CD14-positive monocyte (primary cell): ENCODE results near the gene PIGL. TPM values are rescaled to one million over a fixed set of nuclear protein-coding genes. Genes with fewer than 3 reads are reported as not detected.

Experiments used
- DNase-seq, 3 donors: peaks; one replicate each; pipeline ENCODE4 v3.0.0-alpha.2; 2011 to 2022
- H2AFZ ChIP-seq: 2 replicates; pipeline ENCODE4 v1.6.0; 2012; ENCODE audit warnings: mild to moderate bottlenecking, low read depth, low read length, inconsistent platforms; ENCODE audit not compliant: insufficient read depth, poor library complexity, severe bottlenecking
- H3K27ac ChIP-seq, 2 donors: 1 replicate in 1 of 2; 2 replicates in 1 of 2; pipeline ENCODE4 v1.5.1; 2012 to 2013; ENCODE audit warnings: low read length in 2 of 2, control low read depth in 1 of 2, inconsistent platforms in 1 of 2, low read depth in 1 of 2, mild to moderate bottlenecking in 1 of 2
- H3K27me3 ChIP-seq, 2 donors: one replicate each; pipeline versions ENCODE4 v1.6.0 to v1.6.1; 2011 to 2013; ENCODE audit warnings: low read length in 2 of 2; ENCODE audit not compliant: control insufficient read depth in 2 of 2, insufficient read depth in 2 of 2
- H3K36me3 ChIP-seq, 2 donors: replicated peaks in 1 of 2; 1 replicate in 1 of 2; 2 replicates in 1 of 2; pipeline versions ENCODE4 v1.5.1 to v1.6.1; 2012 to 2013; ENCODE audit warnings: low read length in 2 of 2, control low read depth in 1 of 2, inconsistent platforms in 1 of 2, mild to moderate bottlenecking in 1 of 2; ENCODE audit not compliant: insufficient read depth in 2 of 2, control insufficient read depth in 1 of 2
- H3K4me1 ChIP-seq, 2 donors: 1 replicate in 1 of 2; 2 replicates in 1 of 2; pipeline versions ENCODE4 v1.5.1 to v1.6.1; 2012 to 2013; ENCODE audit warnings: low read length in 2 of 2, control low read depth in 1 of 2, inconsistent platforms in 1 of 2, mild to moderate bottlenecking in 1 of 2, moderate library complexity in 1 of 2; ENCODE audit not compliant: insufficient read depth in 2 of 2, control insufficient read depth in 1 of 2
- H3K4me2 ChIP-seq: replicated peaks from 2 replicates; pipeline ENCODE3; 2012; ENCODE audit warnings: low read length, moderate library complexity, mild to moderate bottlenecking; ENCODE audit not compliant: poor library complexity, severe bottlenecking; ENCODE audit errors: extremely low read depth
- H3K4me3 ChIP-seq, 3 experiments: fragments of 200-600 bp in 1 of 3; sonication (generic) in 1 of 3; replicated peaks in 1 of 3; 1 replicate in 2 of 3; 2 replicates in 1 of 3; pipeline ENCODE4 v1.5.1; 2011 to 2013; ENCODE audit warnings: low read length in 3 of 3, mild to moderate bottlenecking in 3 of 3, control low read depth in 2 of 3, low read depth in 2 of 3, inconsistent platforms in 1 of 3, moderate library complexity in 1 of 3
- H3K79me2 ChIP-seq: 2 replicates; pipeline ENCODE4 v1.6.0; 2012; ENCODE audit warnings: mild to moderate bottlenecking, control low read depth, inconsistent platforms, low read length, moderate library complexity; ENCODE audit not compliant: insufficient read depth
- H3K9ac ChIP-seq: 2 replicates; pipeline ENCODE4 v1.6.0; 2017; ENCODE audit warnings: low read length, mild to moderate bottlenecking; ENCODE audit not compliant: insufficient read depth, poor library complexity, severe bottlenecking
- H3K9me3 ChIP-seq, 2 donors: replicated peaks in 1 of 2; 1 replicate in 1 of 2; 2 replicates in 1 of 2; pipeline versions ENCODE4 v1.5.1 to v1.6.1; 2012 to 2013; ENCODE audit warnings: low read length in 2 of 2, control low read depth in 1 of 2; ENCODE audit not compliant: control insufficient read depth in 1 of 2, insufficient read depth in 1 of 2
- H4K20me1 ChIP-seq: 2 replicates; pipeline ENCODE4 v1.6.0; 2012; ENCODE audit warnings: mild to moderate bottlenecking, low read length, control low read depth, moderate library complexity; ENCODE audit not compliant: insufficient read depth
- H3K27ac Mint-ChIP-seq, 7 donors: one replicate each; pipeline ENCODE4 v1.8.0; 2020; ENCODE audit warnings: mild to moderate bottlenecking in 7 of 7, mixed read lengths in 7 of 7, moderate library complexity in 6 of 7, inconsistent platforms in 2 of 7
- H3K27me3 Mint-ChIP-seq, 3 donors: one replicate each; pipeline ENCODE4 v1.8.0; 2021 to 2022; ENCODE audit warnings: low read depth in 3 of 3, mild to moderate bottlenecking in 3 of 3, mixed read lengths in 3 of 3, moderate library complexity in 3 of 3, inconsistent platforms in 1 of 3
- H3K36me3 Mint-ChIP-seq, 2 donors: one replicate each; pipeline ENCODE4 v1.8.0; 2020; ENCODE audit warnings: mixed read lengths in 2 of 2, inconsistent platforms in 1 of 2, mild to moderate bottlenecking in 1 of 2
- H3K4me1 Mint-ChIP-seq: one replicate; pipeline ENCODE4 v1.8.0; 2020; ENCODE audit warnings: mild to moderate bottlenecking, mixed read lengths
- H3K4me3 Mint-ChIP-seq, 2 donors: one replicate each; pipeline ENCODE4 v1.8.0; 2020; ENCODE audit warnings: mild to moderate bottlenecking in 2 of 2, mixed read lengths in 2 of 2, moderate library complexity in 1 of 2
- H3K9me3 Mint-ChIP-seq, 7 donors: one replicate each; pipeline ENCODE4 v1.8.0; 2020 to 2022; ENCODE audit warnings: mixed read lengths in 7 of 7, mild to moderate bottlenecking in 6 of 7, moderate library complexity in 6 of 7, inconsistent platforms in 2 of 7
- WGBS: methylation state at CpG from one replicate; pipeline ENCODE4 v1.1.5; 2013; ENCODE audit warnings: missing lambda C conversion rate; ENCODE audit not compliant: insufficient coverage; 5-methylcytosine and 5-hydroxymethylcytosine counted together
- intact Hi-C, 2 donors: fragments of 100-400 bp; cut with micrococcal nuclease; formaldehyde crosslinking; loops; one replicate each; pipeline versions ENCODE4 v1.15.0 to v1.15.1; 2023
- polyA plus RNA-seq, 3 donors: library from polyadenylated mRNA; depleted of rRNA in 1 of 3; unstranded in 2 of 3; stranded (reverse) in 1 of 3; fragments of 300-500 nt in 2 of 3; fragments of >200 nt in 1 of 3; fragmentation: Illumina TruSeq in 2 of 3; gene quantifications; 1 replicate in 2 of 3; 2 replicates in 1 of 3; pipeline ENCODE4 v1.2.3, GENCODE V29; 2012 to 2021
- TF ChIP-seq, protein P1 (sequence below): fragments of 200-600 bp; IDR thresholded peaks from one replicate; pipeline ENCODE4 v1.8.0; 2022; ENCODE audit warnings: antibody characterized with exemption, mild to moderate bottlenecking

The PIGL gene
- polyA plus RNA-seq, 3 donors = 3.6 to 44.2 (median 4.0) TPM

DNA sequence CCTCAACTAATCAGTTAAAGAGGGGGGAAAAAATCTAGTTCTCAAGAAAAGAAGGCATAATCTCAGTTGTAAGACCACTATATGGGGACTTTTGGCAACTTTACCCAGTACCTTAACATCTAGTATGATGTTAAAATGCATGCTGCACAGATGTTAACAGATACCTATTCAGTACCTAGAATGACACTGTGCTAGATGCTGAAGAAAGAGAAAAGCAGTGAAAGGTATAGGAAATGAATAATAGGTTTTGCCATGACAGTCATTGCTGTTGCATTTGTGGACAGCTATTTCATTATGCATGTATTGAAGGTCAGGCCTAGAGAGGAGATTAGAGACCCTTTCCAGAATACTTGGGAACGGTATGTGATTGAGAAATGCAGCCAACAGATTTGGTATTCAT lies 34.5 kb downstream of the PIGL start:
- Histone ChIP-seq H2AFZ (no peak overlapping the region), H3K4me1 (peaks cover 14 to 15% of the 10 kb centered on the region in 2 donors), H3K4me2 (no peak overlapping the region), H4K20me1 (no peaks in the 10 kb centered on the region), H3K79me2 (no peaks in the 10 kb centered on the region), H3K27me3 (no peaks in the 10 kb centered on the region), H3K9ac (no peak overlapping the region), H3K4me3 (no peak overlapping the region), H3K27ac (no peak overlapping the region), H3K9me3 (no peaks in the 10 kb centered on the region), H3K36me3 (no peaks in the 10 kb centered on the region)
- DNase-seq = no peak
- WGBS = no CpG with 5 or more reads among the region's 1 CpG
- H3K27ac Mint-ChIP-seq = no peak overlapping the region
- no peak overlapping the region for H3K4me3 Mint-ChIP-seq
- intact Hi-C loops = no loop called here
- TF ChIP-seq, protein P1, sequence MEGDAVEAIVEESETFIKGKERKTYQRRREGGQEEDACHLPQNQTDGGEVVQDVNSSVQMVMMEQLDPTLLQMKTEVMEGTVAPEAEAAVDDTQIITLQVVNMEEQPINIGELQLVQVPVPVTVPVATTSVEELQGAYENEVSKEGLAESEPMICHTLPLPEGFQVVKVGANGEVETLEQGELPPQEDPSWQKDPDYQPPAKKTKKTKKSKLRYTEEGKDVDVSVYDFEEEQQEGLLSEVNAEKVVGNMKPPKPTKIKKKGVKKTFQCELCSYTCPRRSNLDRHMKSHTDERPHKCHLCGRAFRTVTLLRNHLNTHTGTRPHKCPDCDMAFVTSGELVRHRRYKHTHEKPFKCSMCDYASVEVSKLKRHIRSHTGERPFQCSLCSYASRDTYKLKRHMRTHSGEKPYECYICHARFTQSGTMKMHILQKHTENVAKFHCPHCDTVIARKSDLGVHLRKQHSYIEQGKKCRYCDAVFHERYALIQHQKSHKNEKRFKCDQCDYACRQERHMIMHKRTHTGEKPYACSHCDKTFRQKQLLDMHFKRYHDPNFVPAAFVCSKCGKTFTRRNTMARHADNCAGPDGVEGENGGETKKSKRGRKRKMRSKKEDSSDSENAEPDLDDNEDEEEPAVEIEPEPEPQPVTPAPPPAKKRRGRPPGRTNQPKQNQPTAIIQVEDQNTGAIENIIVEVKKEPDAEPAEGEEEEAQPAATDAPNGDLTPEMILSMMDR = no peak
- H3K36me3 Mint-ChIP-seq = peaks cover 3 to 10% of the 10 kb centered on the region in 2 donors
- H3K9me3 Mint-ChIP-seq = peaks cover 0 to 4% (median 0%) of the 10 kb centered on the region in 7 donors
- H3K4me1 Mint-ChIP-seq = peaks cover 13% of the 10 kb centered on the region
- H3K27me3 Mint-ChIP-seq = peaks cover 0 to 1% (median 0%) of the 10 kb centered on the region in 3 donors

DNA sequence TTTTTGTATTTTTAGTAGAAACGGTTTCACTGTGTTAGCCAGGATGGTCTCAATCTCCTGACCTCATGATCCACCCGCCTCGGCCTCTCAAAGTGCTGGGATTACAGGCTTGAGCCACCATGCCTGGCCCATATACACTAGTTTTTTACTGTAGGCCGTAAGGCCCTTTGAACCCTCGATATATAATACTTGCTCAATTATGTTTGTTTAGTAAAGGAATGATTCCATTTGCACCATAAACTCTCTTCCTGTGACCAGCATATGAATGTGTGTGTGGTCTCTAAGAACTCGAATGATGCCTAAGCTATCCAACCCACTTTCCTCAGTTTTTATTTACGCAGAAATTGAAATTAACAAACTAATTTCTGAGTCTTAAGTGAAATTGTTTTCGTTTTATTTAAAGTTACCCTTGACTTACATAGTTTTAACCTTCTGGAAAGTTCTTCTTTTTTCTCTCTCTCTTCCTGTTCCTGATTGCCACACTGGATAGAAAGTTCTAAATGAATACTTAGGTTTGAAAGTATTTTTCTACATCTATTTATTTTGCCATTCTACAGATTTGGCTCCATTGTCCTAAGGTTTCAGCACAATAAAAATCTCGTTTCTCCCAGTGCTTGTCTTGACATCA lies 37.9 kb downstream of the PIGL start:
- peaks cover 0 to 3% of the 10 kb centered on the region in 2 donors for H3K36me3 Mint-ChIP-seq
- peak overlapping the region; percentile 24 for H2AFZ ChIP-seq
- H3K9me3 ChIP-seq = peaks cover 0 to under 1% of the 10 kb centered on the region in 2 donors
- H3K4me1 ChIP-seq = peaks cover 14 to 15% of the 10 kb centered on the region in 2 donors
- no peaks in the 10 kb centered on the region for H3K36me3 ChIP-seq
- intact Hi-C loops = no loop called here
- H3K4me3 ChIP-seq = no peak overlapping the region
- peak overlapping the region; percentile 12 to 60 for H3K27ac ChIP-seq
- peak overlapping the region in 6 of 7 donors; percentile 32 to 86 (median 65) for H3K27ac Mint-ChIP-seq
- peak overlapping the region; percentile 9 for H3K4me2 ChIP-seq
- H3K4me1 Mint-ChIP-seq = peaks cover 20% of the 10 kb centered on the region
- H3K79me2 ChIP-seq = no peaks in the 10 kb centered on the region
- no peak overlapping the region for H3K4me3 Mint-ChIP-seq
- 94% methylated on average over 3 of the region's 9 CpGs for WGBS
- TF ChIP-seq, protein P1 = no peak
- no peaks in the 10 kb centered on the region for H4K20me1 ChIP-seq
- H3K27me3 ChIP-seq = no peaks in the 10 kb centered on the region
- no peak overlapping the region for H3K9ac ChIP-seq
- H3K27me3 Mint-ChIP-seq = no peaks in the 10 kb centered on the region
- H3K9me3 Mint-ChIP-seq = peaks cover 0 to 4% (median 0%) of the 10 kb centered on the region in 7 donors
- DNase-seq = peak in 1 of 3 donors; percentile 8
